IPS-20b (cell line): ENCODE data around the gene PEX5L.

Experiments
- H3K27ac ChIP-seq: one replicate; pipeline ENCODE4 v1.5.1; 2013; ENCODE audit warnings: low read length
- H3K27me3 ChIP-seq: 2 replicates; pipeline ENCODE4 v1.6.1; 2013; ENCODE audit warnings: mild to moderate bottlenecking, low read length, inconsistent platforms; ENCODE audit not compliant: insufficient read depth
- H3K36me3 ChIP-seq: 2 replicates; pipeline ENCODE4 v1.6.1; 2013; ENCODE audit warnings: low read depth, mild to moderate bottlenecking, inconsistent platforms, low read length, moderate library complexity; ENCODE audit not compliant: insufficient read depth
- H3K4me1 ChIP-seq: 2 replicates; pipeline ENCODE4 v1.6.1; 2013; ENCODE audit warnings: mild to moderate bottlenecking, control low read depth, inconsistent platforms, low read length, moderate library complexity; ENCODE audit not compliant: insufficient read depth
- H3K4me3 ChIP-seq: 2 replicates; pipeline ENCODE4 v1.5.1; 2013; ENCODE audit warnings: mild to moderate bottlenecking, low read length, inconsistent platforms
- H3K9ac ChIP-seq: 2 replicates; pipeline ENCODE4 v1.6.1; 2013; ENCODE audit warnings: low read depth, mild to moderate bottlenecking, inconsistent platforms, low read length, moderate library complexity
- H3K9me3 ChIP-seq: 2 replicates; pipeline ENCODE4 v1.6.1; 2013; ENCODE audit warnings: mild to moderate bottlenecking, low read depth, low read length, inconsistent platforms; ENCODE audit not compliant: insufficient read depth

The PEX5L gene

GRCh38 chr3:179766416-179767133 lies 270.2 kb downstream of the PEX5L start:
- Histone ChIP-seq H3K4me3 (no peak overlapping the region), H3K27ac (no peak overlapping the region), H3K4me1 (peaks cover 3% of the 10 kb centered on the region; the same call in 1 of the 2 replicates), H3K27me3 (no peaks in the 10 kb centered on the region), H3K9me3 (no peaks in the 10 kb centered on the region), H3K9ac (no peak overlapping the region), H3K36me3 (peaks cover 44% of the 10 kb centered on the region)

- Histone ChIP-seq H3K27me3 (no peaks in the 10 kb centered on the region), H3K4me1 (no peaks in the 10 kb centered on the region), H3K9ac (no peak overlapping the region), H3K4me3 (no peak overlapping the region), H3K27ac (no peak overlapping the region), H3K36me3 (peaks cover 54% of the 10 kb centered on the region), H3K9me3 (no peaks in the 10 kb centered on the region)
These were observed 271.3 kb downstream of the PEX5L start for GRCh38 chr3:179765396-179765795.

DNA sequence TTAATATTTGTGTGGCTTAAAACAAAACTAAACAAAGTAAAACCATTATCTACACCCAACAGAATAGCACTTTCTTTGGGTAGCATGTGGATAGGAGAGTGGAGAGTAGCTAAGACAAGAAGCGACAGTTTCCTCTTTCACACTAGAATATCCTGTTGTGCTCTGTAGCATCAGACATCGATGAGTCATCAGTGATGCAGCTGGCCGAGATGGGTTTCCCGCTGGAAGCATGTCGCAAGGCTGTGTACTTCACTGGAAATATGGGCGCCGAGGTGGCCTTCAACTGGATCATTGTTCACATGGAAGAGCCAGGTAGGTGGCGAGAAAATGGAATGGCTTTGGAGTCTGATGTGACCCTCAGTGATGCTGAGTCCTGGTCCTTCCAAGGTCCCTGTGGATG lies 275.8 kb downstream of the PEX5L start:
- no peak overlapping the region for H3K27ac ChIP-seq
- no peaks in the 10 kb centered on the region for H3K27me3 ChIP-seq
- H3K4me3 ChIP-seq = no peak overlapping the region
- no peaks in the 10 kb centered on the region for H3K4me1 ChIP-seq
- no peaks in the 10 kb centered on the region for H3K9me3 ChIP-seq
- H3K9ac ChIP-seq = no peak overlapping the region
- peaks cover 50% of the 10 kb centered on the region for H3K36me3 ChIP-seq

GRCh38 chr3:179750720-179751328 lies 285.9 kb downstream of the PEX5L start:
- H3K9me3 ChIP-seq = no peaks in the 10 kb centered on the region
- peaks cover 35% of the 10 kb centered on the region for H3K36me3 ChIP-seq
- H3K9ac ChIP-seq = no peak overlapping the region
- no peaks in the 10 kb centered on the region for H3K4me1 ChIP-seq
- H3K27ac ChIP-seq = no peak overlapping the region
- H3K4me3 ChIP-seq = no peak overlapping the region
- no peaks in the 10 kb centered on the region for H3K27me3 ChIP-seq

GRCh38 chr3:179745716-179746115 lies 291.0 kb downstream of the PEX5L start:
- peaks cover 35% of the 10 kb centered on the region; the same call in 1 of the 2 replicates for H3K36me3 ChIP-seq
- H3K9me3 ChIP-seq = no peaks in the 10 kb centered on the region
- no peak overlapping the region for H3K9ac ChIP-seq
- no peak overlapping the region for H3K27ac ChIP-seq
- no peak overlapping the region for H3K4me3 ChIP-seq
- H3K4me1 ChIP-seq = peaks cover 4% of the 10 kb centered on the region; the same call in 1 of the 2 replicates
- no peaks in the 10 kb centered on the region for H3K27me3 ChIP-seq

GRCh38 chr3:179745079-179745478 lies 291.7 kb downstream of the PEX5L start:
- H3K9ac ChIP-seq = no peak overlapping the region
- H3K9me3 ChIP-seq = no peaks in the 10 kb centered on the region
- no peaks in the 10 kb centered on the region for H3K27me3 ChIP-seq
- H3K4me3 ChIP-seq = no peak overlapping the region
- no peak overlapping the region for H3K27ac ChIP-seq
- H3K36me3 ChIP-seq = peaks cover 39% of the 10 kb centered on the region
- peaks cover 4% of the 10 kb centered on the region; the same call in 1 of the 2 replicates for H3K4me1 ChIP-seq
